GM12872 (cell line): Measurements from ENCODE around the gene TECPR1.

ENCODE experiments used
- TF ChIP-seq, protein P1 (sequence below): IDR thresholded peaks from 3 replicates; pipeline ENCODE4 v1.5.1; 2011; ENCODE audit warnings: low read depth, mild to moderate bottlenecking, low read length, moderate library complexity; ENCODE audit not compliant: insufficient read depth

TECPR1 gene

DNA sequence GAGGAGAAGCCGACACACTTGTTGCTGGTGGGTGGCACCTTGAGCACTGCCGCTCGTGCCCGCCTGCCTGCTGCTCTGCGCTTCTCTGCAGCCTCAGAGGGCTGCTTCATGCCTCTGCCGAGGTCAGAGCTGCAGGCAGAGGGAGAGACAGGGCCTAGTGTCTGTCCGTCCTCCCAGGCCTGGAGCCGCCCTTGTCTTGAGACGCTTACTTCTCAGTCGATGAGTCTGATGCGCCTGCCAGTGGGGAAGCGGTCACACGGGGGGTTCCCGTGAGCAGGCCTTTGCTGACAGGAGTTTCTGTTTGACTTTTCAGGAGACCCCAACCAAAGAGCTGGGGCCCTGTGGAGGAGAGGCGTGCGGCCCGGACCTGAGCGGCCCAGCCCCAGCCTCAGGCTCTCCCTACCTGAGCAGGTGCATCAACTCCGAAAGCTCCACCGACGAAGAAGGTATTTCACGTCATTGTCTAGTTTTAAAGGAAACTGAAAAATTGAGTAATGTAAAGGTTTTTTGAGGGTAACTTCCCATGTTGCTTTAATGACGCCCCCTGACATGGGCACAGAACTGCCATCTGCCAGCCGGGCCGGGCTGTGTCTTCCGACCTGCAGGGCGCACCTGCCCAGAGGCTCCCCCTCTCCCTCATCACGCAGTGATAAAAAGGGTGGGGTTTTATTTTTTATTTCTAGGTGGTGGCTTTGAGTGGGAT lies 48.6 kb downstream of the TECPR1 start:
- TF ChIP-seq, protein P1, sequence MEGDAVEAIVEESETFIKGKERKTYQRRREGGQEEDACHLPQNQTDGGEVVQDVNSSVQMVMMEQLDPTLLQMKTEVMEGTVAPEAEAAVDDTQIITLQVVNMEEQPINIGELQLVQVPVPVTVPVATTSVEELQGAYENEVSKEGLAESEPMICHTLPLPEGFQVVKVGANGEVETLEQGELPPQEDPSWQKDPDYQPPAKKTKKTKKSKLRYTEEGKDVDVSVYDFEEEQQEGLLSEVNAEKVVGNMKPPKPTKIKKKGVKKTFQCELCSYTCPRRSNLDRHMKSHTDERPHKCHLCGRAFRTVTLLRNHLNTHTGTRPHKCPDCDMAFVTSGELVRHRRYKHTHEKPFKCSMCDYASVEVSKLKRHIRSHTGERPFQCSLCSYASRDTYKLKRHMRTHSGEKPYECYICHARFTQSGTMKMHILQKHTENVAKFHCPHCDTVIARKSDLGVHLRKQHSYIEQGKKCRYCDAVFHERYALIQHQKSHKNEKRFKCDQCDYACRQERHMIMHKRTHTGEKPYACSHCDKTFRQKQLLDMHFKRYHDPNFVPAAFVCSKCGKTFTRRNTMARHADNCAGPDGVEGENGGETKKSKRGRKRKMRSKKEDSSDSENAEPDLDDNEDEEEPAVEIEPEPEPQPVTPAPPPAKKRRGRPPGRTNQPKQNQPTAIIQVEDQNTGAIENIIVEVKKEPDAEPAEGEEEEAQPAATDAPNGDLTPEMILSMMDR: no peak

DNA sequence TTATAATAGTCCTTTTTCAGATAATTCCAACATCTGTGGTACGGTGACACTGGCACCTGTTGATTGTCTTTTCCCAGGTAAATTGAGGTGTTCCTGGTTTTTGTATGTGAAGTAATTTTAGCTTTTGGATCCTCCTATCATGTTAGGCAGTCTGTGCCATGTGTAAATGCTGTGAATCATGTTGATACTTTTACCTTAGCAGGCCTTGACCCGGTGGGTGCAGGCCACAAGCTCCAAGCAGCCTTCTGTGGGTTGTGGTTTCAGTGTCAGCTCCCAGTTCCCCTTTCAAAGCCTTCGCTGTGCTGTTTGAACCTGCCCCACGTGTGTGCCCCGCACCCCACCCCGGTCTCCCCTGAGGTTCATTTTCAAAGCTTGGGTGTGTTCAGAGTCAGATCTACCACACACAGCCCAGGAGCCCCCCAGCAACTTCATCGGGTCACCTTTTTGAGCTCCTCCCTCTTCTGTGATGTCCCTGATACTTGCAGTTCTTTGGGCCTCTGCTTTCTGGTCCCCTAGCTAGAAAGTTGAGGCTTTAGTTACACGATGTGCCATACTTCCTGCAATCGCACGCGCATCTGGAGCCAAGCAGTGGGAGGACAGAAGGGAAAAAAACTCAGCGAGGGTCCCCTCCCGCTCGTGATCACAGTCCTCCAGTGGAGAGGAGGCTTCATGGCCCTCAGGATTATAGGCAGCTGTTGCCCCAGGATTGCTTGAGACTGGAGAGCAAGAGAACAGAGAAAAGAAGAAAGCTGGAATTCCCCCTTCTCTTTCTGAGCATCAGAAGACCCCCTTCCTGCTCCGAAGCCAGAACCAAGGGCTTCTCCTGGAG lies 49.5 kb downstream of the TECPR1 start:
- TF ChIP-seq, protein P1: no peak

DNA sequence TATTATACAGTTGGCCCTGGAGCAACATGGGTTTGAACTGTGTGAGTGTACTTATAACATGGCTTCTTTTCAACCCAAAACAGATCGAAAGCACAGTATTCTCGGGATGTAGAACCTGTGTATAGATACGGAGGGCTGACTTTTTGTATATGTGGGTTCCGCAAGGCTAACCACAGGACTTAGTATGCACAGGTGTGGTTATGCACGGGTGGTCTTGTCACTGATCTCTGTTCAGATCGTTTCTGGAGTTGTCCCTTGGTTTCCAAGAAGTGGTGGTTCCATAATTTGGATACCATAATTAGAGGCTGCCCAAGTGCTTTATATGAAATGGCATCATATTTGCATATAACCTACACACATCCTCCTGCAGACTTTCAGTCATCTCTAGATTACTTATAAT lies 51.7 kb downstream of the TECPR1 start:
- TF ChIP-seq, protein P1: no peak

DNA sequence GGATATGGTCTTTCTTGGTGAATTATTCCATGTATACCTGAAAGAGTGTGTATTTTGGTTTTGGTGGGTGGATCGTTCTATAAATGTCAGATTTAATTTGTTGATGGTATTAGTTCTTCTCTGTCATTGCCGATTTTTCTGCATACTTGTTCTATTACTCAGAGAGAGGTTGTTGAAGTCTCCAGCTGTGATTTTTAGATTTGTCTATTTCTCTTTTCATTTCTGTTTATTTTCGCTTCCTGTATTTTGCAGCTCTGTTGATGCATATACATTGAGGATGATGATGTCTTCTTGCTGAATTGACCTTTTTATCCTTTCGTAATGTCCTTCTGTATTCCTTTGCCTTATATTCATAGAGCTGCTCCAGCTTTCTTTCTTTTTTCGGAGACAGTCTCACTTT lies 52.9 kb downstream of the TECPR1 start:
- TF ChIP-seq, protein P1: no peak

DNA sequence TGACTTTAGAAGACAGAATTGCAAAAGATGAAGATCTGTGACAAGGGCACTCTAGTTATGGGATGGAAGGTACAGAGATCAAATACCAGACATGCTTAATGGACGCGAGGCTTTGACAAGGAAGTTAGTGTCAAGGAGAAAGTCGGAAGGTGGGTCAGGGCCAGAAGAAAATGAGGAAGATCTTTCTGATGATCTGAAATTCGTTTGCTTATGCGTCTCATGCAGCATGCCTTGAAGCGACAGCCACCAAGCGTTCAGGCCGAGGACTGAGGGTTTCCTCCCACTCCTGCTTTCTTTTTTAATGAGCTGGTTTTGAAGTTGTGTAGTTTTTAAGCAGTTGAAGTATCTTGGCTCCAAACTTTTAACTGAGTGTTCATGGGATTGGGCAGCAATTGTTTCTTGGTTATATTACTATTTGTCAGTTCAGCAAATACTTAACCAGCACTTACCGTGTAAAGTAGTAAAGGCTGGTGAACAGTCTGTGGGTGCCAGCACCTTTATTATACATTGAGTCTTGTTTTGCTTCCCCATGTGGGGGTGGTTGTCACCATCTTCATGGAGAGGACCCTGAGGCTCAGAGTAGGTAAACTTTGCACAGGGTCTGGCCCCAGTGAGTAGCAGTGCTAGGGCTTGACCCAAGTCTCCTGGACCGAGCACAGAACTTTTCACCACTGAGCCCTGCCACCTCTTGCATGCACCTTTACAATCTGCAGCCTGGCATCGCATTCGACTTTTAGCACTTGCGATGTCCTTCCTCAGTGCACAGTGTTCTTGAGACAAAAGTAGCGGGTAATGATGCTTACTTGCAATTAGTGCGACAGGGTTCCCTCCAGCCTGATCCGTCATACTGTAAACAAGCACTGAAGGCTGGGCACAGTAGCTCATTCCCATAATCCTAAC lies 55.1 kb downstream of the TECPR1 start:
- TF ChIP-seq, protein P1: no peak

DNA sequence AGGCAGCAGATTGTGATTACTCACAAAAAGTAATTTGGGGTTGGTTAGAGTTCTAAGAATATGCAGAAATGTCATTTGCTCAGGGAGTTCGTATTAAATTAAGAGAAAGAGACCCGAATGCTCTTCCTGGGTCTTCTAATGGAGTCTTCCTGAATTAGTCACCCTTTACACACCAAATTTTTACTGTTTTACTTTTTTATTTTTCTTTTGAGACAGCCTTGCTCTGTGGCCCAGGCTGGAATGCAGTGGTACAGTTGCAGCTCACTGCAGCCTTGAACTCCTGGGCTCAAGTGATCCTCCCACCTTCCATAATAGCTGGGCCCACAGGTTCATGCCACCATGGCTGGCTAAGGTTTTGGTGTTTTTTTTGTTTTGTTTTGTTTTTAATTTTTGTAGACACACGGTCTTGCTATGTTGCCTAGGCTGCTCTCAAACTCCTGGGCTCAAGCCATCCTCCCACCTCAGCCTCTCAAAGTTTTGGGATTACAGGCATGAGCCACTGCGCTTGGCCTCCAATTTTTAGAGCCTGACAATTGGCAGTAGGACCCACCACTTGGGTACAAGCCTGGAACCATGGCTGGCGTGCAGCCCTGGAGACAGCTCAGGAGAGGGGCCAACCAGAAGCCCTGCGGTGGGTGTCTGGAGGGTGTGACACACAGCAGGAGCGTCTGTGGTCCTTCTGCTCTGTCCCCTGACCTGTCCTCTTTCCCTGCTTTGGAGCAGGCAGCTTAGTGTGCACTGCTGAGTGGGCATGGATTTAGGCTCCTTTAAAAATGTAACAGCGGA lies 57.2 kb downstream of the TECPR1 start:
- TF ChIP-seq, protein P1: no peak
